EH (cell line): ENCODE data around the gene FRYL.

ENCODE experiments used
- DNase-seq: peaks from one replicate; pipeline ENCODE4 v3.0.0-alpha.2; 2015; ENCODE audit warnings: low read depth

FRYL gene

GRCh38 chr4:48620093-48620492, 160.0 kb downstream of the FRYL start:
- peak; percentile 39 for DNase-seq

GRCh38 chr4:48604527-48604926, 175.6 kb downstream of the FRYL start:
- DNase-seq: no peak

GRCh38 chr4:48604041-48604440, 176.0 kb downstream of the FRYL start:
- no peak for DNase-seq

- peak; percentile 1 for DNase-seq
Observed at GRCh38 chr4:48603366-48604003, 176.6 kb downstream of the FRYL start.

GRCh38 chr4:48602763-48603162, 177.3 kb downstream of the FRYL start:
- DNase-seq: peak; percentile 14

- DNase-seq: peak; percentile 76
Observed at GRCh38 chr4:48602222-48602621, 177.9 kb downstream of the FRYL start.

- no peak for DNase-seq
Observed at GRCh38 chr4:48596336-48596735, 183.7 kb downstream of the FRYL start.

- DNase-seq: no peak
Observed at GRCh38 chr4:48594180-48594579, 185.9 kb downstream of the FRYL start.

GRCh38 chr4:48591372-48591771, 188.7 kb downstream of the FRYL start:
- DNase-seq: no peak

GRCh38 chr4:48590884-48591283, 189.2 kb downstream of the FRYL start:
- no peak for DNase-seq

- no peak for DNase-seq
Observed at GRCh38 chr4:48589098-48589445, 191.0 kb downstream of the FRYL start.

- DNase-seq: no peak
Observed at GRCh38 chr4:48588230-48589097, 191.6 kb downstream of the FRYL start.

- no peak for DNase-seq
Observed at GRCh38 chr4:48585401-48585800, 194.7 kb downstream of the FRYL start.

GRCh38 chr4:48578132-48578968, 201.7 kb downstream of the FRYL start:
- peak; percentile 73 for DNase-seq

GRCh38 chr4:48575964-48576363, 204.1 kb downstream of the FRYL start:
- peak; percentile 47 for DNase-seq

- no peak for DNase-seq
Observed at GRCh38 chr4:48571471-48571870, 208.6 kb downstream of the FRYL start.

GRCh38 chr4:48570646-48571220, 209.3 kb downstream of the FRYL start:
- peak; percentile 81 for DNase-seq

GRCh38 chr4:48566034-48566384, 214.1 kb downstream of the FRYL start:
- DNase-seq: no peak

GRCh38 chr4:48565362-48566033, 214.6 kb downstream of the FRYL start:
- no peak for DNase-seq

- no peak for DNase-seq
Observed at GRCh38 chr4:48564151-48564550, 215.9 kb downstream of the FRYL start.

GRCh38 chr4:48558819-48559218, 221.3 kb downstream of the FRYL start:
- no peak for DNase-seq

- DNase-seq: no peak
Observed at GRCh38 chr4:48558026-48558425, 222.1 kb downstream of the FRYL start.
